ENCODE results near the gene DGKG.

Gene DGKG

DNA sequence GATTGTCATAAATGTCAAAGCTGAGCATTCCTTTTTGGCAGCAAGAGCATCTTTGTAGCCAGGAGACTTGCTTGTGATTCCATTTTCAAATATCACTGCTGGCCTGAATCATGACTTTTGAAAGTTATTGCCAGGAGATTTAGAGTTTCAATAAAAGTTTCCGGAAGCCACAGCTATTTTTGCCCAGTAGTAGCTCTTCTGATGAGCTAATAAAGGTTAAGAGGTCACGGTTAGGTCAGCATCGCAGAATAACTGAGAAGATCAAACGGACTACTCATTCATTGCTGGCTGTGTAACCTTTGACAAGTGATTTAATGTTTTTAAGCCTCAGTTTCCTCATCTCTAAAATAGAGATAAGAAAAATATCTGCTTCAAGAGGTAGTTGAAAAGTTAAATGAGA, 148.1 kb downstream of the DGKG start:
- no peak for DNase-seq (ENCODE audit: low read depth in 4 of 4, low spot score in 1 of 4)

DNA sequence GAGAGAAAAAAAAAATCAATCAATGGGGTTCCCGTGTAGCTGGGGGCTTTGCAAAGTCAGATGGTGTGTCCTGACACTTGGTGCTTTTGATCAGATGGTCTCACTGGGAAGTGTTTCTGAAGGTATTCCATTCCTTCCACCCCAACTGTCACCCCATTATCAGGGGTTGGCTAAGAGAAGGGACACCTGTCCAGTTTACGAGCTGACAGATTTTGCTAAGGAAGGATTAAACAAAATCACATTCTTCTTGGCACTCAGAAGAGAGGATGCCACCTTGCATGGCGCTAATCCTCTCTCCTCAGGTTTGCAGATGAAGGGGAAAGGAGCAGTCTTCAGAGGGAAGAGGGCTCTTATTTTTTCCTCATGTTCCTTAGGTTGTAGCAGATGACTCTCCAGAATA, 149.4 kb downstream of the DGKG start:
- DNase-seq (ENCODE audit: low read depth in 4 of 4, low spot score in 1 of 4): no peak

DNA sequence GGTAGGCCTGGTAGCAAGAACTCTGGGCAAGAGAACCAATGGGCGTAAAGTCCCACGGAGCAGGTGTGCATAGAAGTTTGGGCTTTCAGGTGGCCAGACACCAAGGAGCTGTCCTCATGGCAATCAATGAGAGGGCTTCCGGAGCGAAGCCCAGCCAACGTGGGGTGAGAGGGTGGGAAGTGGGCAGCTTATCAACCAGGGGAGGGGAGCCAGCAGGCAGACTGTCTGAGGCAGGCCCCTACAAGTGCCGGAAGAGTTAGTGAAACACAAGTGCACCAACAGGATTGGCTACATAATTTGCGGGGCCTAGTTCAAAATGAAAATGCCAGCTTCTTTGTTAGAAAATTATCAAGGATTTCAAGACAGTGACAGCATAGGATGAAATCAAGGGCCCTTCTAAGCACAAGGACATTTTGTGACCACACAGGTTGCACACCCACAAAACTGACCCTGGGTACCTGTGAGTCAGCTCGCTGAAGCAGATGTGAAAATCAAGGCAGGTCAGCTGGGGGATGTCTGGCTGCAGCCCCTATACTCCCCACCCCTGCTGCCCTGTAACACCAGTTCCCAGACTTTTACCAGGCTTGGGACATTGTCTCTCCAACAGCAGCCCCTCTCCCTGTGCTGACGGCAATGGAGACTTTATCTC, 151.1 kb downstream of the DGKG start:
- DNase-seq (ENCODE audit: low read depth in 4 of 4, low spot score in 1 of 4): no peak

DNA sequence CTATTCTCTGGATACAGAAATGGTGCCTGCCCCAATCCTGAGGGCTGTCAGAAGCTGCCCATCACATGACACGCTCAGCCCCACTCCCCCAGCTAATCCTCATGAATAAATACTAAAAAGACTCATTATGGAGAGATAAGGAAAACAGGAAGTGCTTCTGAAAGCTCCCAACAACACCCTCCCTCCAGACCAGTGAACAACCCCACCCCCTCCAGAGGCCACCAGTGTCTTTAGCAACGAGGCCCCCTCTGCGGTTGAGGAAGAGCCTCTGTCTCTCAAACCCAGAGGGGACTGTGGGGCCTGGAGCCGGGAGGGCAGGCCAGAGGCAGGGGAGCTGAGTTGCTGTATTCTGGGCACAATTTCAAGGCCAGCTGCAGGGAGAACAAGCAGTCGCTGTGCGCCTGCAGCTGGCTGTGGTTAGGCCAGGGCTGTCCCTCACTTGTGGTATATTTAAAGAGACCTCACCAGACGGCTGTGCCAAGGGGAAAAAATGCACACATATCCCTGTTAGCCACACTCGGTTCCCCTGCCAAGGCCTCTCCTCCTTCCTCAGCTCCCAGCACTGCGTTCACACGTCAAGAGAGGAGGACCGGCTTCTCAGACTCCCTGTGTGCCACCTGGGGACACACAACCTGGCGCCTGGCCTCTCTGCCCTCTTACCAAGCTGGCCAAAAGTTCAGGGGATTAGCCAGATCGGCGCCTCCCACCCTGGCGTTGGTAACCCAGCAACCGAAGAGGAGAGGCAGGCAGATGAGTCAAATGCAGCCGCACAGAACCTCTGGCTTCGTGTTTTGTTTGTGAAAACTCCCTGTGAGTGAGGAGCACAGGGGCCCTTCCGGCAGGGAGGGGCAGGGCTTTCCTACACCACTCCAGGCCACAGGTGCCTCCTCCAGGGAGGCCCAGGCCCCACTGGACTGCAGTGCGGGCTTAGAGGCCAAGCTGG, 152.0 kb downstream of the DGKG start:
- DNase-seq (ENCODE audit: low read depth in 4 of 4, low spot score in 1 of 4): no peak

DNA sequence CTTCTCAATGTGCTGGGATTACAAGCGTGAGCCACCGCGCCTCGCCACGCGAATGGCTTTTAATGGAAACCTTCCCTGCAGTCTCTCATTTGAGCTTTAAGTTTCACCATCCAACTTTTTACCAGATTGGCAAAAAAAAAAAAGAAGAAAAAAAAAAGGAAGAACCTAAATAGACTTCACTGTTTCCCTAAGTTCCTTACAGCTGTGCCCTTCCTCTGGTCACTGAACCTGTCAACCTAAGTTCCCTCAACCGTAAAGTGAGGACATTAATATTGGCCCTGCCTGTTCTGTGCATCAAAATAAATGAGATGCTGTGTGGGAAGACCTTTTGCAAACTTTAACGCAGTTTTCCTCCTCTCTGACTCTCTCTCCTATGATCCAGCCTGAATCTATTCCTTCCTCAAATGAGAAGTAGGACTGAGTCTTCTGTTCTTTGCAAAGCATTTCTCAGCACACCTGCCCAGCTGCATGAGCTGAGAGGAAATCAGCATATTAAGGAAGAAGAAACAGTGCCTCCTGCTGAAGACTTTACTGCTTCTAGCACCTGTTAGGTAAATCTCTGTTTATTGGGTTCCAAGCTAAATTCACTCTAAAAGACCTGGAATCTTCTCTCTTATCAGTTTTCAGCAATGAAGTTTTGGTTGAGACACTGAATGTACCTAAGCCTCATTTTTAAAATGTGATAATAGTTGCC, 153.6 kb downstream of the DGKG start:
- no peak for DNase-seq (ENCODE audit: low read depth in 4 of 4, low spot score in 1 of 4)

DNA sequence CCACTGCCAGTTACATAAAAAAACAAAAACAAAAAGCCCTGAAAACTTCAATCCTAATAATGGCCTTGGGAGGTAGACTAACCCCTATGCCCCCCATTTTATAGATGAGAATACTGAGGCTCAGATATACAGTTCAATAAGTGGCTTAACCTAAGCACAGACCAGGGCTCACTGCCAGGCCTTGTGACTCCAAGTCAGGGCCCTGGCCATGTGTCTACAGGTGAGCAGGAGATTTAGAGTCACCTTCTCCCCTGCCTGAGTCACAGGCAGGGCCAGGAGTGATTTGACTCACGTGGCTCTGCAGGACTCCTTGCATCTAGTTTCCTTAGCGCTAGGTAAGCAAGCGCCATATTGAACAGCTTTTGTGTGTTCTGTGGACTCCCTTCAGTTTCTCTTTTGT, 154.5 kb downstream of the DGKG start:
- DNase-seq (ENCODE audit: low read depth in 4 of 4, low spot score in 1 of 4): no peak

DNA sequence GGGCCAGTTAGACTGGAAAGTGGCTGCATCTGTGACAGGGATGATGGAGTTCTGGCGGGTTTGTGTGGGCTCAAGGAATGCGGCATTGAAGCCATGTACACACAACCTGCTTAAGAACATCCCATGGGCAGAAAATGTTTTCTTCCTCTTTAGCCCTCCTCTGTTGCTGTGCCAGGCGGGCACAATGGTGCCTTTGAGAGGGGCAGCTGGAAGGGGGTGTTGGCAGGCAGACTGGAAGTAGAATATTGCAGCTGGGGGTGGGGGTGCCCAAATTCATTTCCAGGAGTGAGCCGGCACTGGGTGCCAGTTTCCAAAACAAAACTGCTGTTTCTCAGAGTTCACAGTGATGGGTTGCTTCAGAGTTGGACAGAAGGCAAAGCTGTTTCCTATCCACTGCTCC, 161.3 kb downstream of the DGKG start:
- DNase-seq (ENCODE audit: low read depth in 4 of 4, low spot score in 1 of 4): no peak

DNA sequence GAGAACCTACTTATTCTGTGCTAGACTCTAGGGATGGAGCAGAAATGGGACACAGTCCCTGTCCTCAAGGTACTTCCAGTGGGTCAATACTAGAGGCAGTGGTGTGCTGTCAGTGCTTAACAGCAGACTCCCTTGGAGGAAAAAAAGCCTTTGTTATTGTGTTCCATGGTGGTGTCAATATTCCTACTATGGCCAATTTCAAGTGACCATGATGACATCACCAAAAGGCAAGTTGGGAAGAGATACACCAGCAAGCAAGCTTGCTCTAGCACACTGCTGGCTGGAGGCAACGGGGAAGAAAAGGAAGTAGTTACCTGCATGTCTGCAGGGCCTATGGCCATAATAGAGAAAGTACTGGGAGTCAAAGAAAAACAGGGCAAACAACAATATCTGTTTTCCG, 163.6 kb downstream of the DGKG start:
- no peak for DNase-seq (ENCODE audit: low read depth in 4 of 4, low spot score in 1 of 4)

DNA sequence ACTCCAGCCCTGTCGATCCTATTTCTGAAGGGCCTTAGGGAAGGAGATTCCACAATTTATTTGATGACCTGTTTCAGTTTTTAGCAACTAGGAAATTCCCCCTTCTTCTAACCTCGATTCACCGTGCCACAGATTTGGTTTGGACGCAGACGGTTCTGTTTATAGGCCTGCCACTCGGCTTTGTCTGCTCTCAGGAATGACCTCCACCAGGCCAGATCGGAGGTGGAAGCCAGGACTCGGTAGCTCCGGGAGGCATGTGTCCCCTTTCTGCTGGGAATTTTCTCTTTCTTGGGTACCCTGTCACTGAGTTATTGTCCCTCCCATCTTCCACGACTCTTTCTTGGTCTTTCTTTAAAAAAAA, 167.6 kb downstream of the DGKG start:
- no peak for DNase-seq (ENCODE audit: low read depth in 4 of 4, low spot score in 1 of 4)

DNA sequence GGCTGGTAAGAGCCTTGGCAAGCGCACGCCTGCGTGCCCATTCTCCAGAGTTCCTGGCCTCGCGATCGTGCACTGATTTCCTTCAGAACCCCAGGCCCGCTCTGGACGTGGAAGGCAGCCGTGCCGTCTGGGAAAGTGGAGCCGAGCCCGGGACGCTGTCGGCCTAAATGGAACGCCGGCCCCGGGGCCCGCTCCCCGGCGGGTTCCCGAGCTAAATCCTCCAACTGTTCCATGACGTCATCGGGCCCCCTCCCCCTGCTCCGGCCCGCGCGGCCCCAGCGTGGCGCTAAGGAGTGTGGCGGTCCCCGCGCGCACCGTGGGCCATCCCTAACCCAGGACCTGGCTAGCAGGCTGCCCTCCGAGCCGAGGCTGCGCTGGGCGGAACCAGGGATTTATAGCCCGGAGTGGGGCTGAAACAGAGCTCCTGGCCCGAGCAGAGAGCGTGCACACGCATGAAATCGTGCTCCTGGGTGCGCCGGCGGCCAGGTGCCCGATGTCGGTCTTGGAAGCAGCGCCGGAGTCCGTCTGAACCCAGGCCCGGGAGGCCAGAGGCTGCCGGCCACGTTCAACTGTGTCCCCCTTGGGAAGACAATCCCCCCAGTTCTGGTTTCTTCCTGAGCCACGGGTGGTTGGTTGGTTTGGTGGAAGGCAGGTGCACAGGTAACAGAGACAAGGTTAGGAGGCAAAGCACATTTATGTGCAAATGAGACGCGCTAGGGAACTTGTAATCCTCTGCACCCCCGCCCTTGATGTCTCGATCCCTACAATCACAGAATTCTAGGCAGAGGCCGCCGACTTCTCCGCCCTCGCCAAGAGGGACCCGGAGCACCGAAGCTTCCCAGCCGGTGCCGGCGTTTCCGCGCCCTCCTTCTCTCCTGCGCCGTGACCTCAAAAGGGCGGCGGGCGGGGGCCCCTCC, 168.2 kb downstream of the DGKG start:
- DNase-seq (ENCODE audit: low read depth in 4 of 4, low spot score in 1 of 4): no peak

DNA sequence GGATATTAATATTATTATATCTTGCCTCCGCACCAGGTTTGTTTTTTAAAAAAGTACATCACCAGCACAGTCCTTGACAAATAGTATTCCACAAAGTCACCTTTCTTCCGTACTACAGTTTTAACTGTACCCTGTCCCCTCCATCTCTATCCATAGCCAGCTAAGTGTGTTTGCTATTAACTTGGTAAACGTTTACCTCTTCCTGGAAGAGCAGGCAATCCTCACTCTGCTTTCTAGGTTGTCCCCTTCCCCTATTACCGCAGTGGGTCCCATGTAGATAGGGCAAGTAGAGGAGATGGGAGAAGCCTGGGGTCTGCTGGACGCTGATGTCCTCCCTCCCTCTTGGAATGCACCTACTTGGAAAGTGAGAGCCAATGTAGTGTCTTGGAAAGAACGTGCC, 169.2 kb downstream of the DGKG start:
- DNase-seq (ENCODE audit: low read depth in 4 of 4, low spot score in 1 of 4): no peak

DNA sequence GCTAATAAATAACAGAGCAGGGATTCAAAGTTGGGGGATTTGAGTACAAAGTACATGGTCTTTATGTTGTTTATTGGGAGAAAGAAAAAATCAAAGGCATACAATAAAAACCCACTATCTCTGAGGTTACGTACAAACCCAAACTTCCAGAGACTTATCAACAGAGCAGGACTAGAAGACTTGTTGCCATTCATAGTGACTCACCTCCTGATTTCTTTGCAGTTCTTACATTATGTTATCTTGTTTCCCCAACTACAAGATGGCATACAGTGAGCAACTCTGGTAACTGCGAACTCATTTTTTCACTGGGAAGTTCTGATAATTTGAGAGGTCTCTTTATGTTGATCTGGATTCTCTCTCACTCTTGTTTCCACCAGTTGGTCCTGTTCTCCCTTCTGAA, 172.5 kb downstream of the DGKG start:
- DNase-seq (ENCODE audit: low read depth in 4 of 4, low spot score in 1 of 4): no peak

DNA sequence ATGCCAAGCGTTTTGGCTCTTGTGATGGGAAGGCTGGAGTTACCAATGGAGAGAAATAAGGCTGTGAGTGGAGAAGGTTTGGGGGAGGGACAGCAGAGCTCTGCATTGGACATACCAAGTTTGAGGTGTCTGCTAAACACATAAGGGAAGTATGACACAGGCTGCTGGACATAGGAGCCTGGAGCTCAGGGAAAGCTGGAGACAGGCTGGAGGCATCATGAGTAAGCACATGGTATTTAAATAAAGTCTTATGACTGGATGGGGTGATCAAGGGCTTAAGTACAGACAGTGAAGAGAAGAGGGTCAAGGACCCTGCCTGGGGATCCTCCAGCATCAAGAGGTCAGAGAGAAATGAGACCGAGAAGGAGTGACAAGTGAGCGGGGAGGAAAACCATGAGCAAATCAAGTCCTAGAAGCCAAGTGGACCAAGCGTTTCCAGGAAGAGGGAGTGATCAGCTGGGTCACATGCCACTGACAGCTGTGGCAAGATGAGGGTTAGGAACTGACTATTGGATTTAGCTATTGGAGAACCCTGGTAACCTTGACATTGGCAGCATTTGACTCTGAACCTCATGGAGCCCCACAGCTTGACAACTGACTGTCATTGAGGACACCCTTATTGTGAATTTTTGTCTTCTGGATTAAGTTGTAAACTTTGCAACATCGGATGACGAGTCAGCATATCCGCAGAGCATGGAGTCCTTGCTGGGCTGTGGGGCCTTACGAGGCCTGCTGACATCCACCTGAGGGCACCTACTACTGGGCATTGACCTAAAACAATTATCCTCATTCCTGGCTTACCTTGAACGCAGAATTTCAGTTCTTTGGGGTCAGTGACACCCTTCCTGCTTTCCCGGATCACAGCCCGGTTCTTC, 174.4 kb downstream of the DGKG start:
- DNase-seq (ENCODE audit: low read depth in 4 of 4, low spot score in 1 of 4): no peak

DNA sequence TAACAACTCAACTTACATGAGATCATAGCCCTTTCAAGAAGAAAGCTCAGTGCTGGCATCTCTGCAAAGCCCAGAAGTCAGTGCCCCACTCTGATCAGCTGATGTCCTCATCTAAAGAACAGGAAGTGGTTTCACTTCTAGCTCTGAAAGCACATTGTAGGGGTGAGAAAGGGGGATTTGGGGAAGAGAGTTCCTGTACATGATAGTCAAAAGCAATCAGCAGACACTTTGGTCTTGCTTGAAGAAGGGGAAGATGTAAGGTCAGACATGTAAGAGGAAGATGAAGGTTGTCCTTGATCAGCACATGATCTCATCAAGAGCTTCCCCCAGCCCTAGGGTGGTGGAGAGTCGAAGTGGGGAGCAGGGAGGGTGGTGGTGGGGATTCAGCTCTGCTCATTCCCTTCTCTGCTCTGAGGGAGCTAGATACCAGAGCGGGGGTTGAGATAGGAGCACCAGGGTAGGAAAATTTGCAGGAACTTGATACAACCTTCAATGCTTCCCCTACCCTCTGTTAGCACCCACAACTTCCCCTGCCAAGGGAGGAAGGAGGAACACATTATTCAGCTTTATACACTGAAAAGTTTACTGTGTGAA, 176.7 kb downstream of the DGKG start:
- DNase-seq (ENCODE audit: low read depth in 4 of 4, low spot score in 1 of 4): no peak

DNA sequence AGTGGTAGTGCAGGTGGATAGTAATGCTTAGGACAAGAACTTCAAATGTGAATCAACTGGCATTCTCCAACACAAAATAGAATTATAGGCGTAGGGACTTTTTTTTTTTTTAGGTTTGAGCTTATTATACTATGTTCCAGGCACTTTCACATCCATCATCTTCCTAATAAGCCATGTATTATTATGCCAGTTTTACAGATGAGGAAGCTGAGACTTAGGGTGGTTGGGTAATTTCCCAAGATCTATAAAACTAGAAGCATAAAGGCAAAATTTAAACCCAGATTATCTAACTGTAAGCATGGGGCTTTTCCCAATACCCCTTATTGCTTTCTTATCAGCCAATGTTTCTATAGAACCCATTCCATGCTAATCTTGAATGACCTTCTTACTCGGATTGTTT, 178.0 kb downstream of the DGKG start:
- DNase-seq (ENCODE audit: low read depth in 4 of 4, low spot score in 1 of 4): no peak

DNA sequence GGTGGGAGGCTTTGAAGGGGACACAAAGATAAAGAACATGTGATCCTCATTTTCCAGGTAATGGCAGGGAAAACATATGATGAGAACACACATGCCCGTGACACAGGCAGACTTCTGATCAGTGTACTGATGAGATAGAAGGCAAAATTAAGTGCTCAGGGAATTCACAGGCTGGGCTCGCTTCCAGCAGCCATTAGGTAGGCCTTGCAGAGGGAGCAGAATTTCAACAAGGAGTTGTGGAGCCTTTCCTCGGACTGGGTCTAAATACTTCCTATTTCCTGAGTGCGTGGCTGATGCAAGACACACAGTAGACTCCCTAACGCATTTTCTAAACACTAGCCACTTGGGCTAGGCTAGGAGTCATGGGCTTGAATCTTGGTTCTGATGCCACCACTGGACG, 179.2 kb downstream of the DGKG start:
- no peak for DNase-seq (ENCODE audit: low read depth in 4 of 4, low spot score in 1 of 4)

DNA sequence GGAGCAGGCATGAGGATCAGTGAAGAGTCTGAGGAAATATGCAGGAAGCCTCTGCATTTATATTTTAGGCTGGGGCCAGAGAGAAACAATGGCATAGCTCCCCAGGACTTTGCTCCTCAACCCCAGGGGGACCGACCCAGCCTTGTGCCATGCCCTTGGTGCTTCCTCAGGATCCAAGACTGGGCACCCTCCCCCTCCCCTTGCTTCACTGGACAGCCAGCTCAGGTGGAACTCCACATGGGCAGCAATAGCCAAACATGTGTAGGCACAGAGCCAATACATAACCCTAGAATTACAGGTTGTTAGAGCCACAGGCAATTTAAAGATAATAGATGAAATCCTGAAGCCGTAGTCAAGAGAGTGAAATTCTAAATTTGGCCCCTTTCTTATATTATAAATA, 180.1 kb downstream of the DGKG start:
- no peak for DNase-seq (ENCODE audit: low read depth in 4 of 4, low spot score in 1 of 4)

DNA sequence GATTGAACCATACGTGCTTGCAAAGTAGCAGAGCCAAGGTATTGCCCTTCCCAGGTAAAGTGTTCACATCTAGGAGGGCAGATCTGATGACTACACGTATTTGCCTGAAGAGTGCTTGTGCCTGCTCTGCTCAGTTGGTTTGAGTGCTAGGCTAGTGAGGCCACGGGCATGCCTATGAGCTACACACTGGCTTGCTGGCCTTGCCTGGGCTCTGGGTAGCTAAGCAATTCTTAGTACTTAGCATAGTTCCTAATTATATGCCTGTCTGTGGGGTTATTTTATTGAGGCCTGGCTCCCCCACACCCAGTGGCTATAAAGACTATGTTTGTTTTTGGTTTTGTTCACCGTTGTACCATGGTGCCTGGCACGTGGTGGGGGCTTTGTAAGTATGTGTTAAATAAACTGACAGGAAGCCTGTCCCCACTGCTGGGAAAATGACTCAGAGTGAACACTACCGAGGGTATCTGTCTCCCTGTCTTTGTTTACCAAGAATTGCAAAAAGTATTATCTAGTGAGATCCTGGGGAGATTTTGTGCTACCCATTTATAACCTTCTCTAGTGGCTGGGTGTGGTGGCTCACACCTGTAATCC, 181.0 kb downstream of the DGKG start:
- no peak for DNase-seq (ENCODE audit: low read depth in 4 of 4, low spot score in 1 of 4)

DNA sequence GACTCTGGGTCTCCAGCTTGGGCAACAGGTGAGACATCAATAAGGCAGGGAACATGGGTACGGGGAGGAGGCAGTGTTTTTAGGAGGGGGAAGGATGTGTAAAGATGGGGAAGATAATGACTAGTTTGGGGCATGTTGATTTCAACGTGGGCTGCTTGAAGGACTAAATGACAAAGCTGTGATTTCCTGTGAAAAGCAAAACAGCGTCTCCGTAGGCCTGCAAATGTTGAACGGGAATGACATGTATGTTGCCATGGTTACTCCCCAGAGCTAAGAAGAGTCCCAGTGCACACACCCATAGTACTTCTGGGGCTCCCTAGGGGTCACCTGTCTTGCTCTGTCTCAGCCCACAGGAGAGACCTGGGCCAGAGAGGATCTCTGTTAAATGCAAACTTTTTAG, 181.9 kb downstream of the DGKG start:
- no peak for DNase-seq (ENCODE audit: low read depth in 4 of 4, low spot score in 1 of 4)
